Measurements from ENCODE around the gene EVC2.

GRCh38 chr4:5566991-5567390 is 141.4 kb downstream of the EVC2 start:
- TF ChIP-seq, protein P1, sequence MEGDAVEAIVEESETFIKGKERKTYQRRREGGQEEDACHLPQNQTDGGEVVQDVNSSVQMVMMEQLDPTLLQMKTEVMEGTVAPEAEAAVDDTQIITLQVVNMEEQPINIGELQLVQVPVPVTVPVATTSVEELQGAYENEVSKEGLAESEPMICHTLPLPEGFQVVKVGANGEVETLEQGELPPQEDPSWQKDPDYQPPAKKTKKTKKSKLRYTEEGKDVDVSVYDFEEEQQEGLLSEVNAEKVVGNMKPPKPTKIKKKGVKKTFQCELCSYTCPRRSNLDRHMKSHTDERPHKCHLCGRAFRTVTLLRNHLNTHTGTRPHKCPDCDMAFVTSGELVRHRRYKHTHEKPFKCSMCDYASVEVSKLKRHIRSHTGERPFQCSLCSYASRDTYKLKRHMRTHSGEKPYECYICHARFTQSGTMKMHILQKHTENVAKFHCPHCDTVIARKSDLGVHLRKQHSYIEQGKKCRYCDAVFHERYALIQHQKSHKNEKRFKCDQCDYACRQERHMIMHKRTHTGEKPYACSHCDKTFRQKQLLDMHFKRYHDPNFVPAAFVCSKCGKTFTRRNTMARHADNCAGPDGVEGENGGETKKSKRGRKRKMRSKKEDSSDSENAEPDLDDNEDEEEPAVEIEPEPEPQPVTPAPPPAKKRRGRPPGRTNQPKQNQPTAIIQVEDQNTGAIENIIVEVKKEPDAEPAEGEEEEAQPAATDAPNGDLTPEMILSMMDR (IDR thresholded peaks at IDR 0.05) = no peak
- TF ChIP-seq POLR2A (IDR thresholded peaks at IDR 0.05) = no peak

Data from lower leg skin (tissue), 3 donors.